MCF 10A (cell line): Measurements from ENCODE around the gene SLC22A23. TPM values are rescaled to one million over a fixed set of nuclear protein-coding genes. Genes with fewer than 3 reads are reported as not detected.

Experiments used
- BruUV-seq: library from RNA; stranded (reverse); fragments of 400-500 nt; replicated peaks from 2 replicates; lab custom pipeline; 2021; lab: Mats Ljungman, UMichigan
- CTCF ChIA-PET: fragments of 300-600 bp; sonication (Branson Sonifier 250); formaldehyde crosslinking; extraction: SDS; loops from one replicate; lab custom pipeline; 2021; ENCODE audit warnings: antibody characterized with exemption, inconsistent platforms; lab: Yijun Ruan, JAX
- POLR2A ChIA-PET: fragments of 300-600, 350-650 bp; sonication (Branson Sonifier 250); formaldehyde crosslinking; extraction: SDS; loops from one replicate; lab custom pipeline; 2020; ENCODE audit warnings: antibody characterized with exemption, inconsistent platforms; lab: Yijun Ruan, JAX
- DNase-seq: peaks from one replicate; pipeline ENCODE4 v3.0.0-alpha.2; 2018; ENCODE audit not compliant: unreplicated experiment
- H3K27ac Mint-ChIP-seq: one replicate; pipeline ENCODE4 v1.8.0; 2022; ENCODE audit warnings: mild to moderate bottlenecking, low read depth, mixed read lengths; ENCODE audit not compliant: unreplicated experiment
- H3K27me3 Mint-ChIP-seq: one replicate; pipeline ENCODE4 v1.8.0; 2022; ENCODE audit warnings: mixed read lengths; ENCODE audit not compliant: insufficient read depth, unreplicated experiment
- H3K36me3 Mint-ChIP-seq: one replicate; pipeline ENCODE4 v1.8.0; 2022; ENCODE audit warnings: mild to moderate bottlenecking, moderate library complexity, mixed read lengths; ENCODE audit not compliant: insufficient read depth, unreplicated experiment
- H3K4me1 Mint-ChIP-seq: one replicate; pipeline ENCODE4 v1.8.0; 2022; ENCODE audit warnings: mixed read lengths; ENCODE audit not compliant: insufficient read depth, unreplicated experiment
- H3K4me3 Mint-ChIP-seq: one replicate; pipeline ENCODE4 v1.8.0; 2022; ENCODE audit warnings: mild to moderate bottlenecking, moderate library complexity, mixed read lengths; ENCODE audit not compliant: unreplicated experiment
- H3K9me3 Mint-ChIP-seq: one replicate; pipeline ENCODE4 v1.8.0; 2022; ENCODE audit warnings: mixed read lengths; ENCODE audit not compliant: unreplicated experiment
- intact Hi-C: fragments of 100-400 bp; cut with micrococcal nuclease; formaldehyde crosslinking; loops from 2 replicates; pipeline ENCODE4 v1.14.1; 2022
- total RNA-seq: library from RNA; stranded (reverse); gene quantifications from 2 replicates; pipeline ENCODE4 v1.2.3, GENCODE V29; 2022
- TF ChIP-seq, protein P1 (sequence below): fragments of 200-600 bp; IDR thresholded peaks from one replicate; pipeline ENCODE4 v1.8.0; 2022; ENCODE audit warnings: antibody characterized with exemption, mild to moderate bottlenecking; ENCODE audit not compliant: unreplicated experiment

Gene SLC22A23
- total RNA-seq, 1 experiment from 2014 or later = 11.9 TPM

DNA sequence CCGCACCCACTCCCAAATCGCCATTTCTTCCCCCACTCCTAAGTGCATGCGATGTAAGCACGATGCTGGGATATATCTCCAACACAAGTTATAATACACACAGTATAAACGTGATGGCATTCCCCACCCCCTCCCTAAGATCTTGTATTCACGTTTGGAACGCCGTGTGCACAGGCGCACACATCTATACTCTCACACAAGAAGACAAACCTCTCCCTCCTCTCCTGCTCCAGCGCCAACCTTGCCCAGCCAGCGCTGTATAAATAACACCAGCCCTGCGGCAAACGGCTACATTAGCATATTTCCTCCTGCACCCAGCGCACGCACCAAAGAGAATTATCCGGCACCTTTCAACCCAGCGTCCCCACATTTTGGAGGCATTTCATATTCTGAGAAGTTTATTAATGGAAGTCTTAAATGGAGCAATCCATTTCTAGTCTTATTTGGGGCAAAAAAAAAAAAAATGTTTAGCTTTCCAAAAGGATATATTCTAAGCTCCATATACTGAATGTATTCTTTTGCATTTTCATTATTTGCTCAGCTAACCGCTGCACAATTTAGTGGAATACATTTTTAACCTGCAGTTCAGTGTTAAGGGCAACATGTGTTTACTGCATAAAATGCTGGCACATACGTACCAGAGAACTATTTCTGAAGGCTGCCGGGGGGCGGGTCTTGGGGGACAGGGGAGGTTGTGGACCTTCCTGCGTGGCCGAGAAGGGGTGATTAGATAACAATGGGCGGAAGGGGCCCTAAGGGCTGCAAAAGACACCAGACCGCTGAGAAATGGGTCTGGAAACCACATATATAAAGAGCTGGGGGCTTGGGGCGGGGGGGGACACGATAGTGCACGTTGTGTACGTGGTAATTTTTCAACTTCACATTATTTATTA lies 1.1 kb upstream of the SLC22A23 start:
- Mint-ChIP-seq H3K4me1 (peaks cover 7% of the 10 kb centered on the region), H3K27me3 (no peaks in the 10 kb centered on the region), H3K9me3 (no peaks in the 10 kb centered on the region), H3K27ac (no peak overlapping the region), H3K36me3 (peaks cover 6% of the 10 kb centered on the region), H3K4me3 (peak overlapping the region; percentile 75)
- intact Hi-C loops = loop anchor here (2.0 to 5.0 kb wide), 4 partner anchors 47 to 135 kb away; no protein-coding TSS in a partner anchor
- peak; percentile 72 for DNase-seq
- TF ChIP-seq, protein P1, sequence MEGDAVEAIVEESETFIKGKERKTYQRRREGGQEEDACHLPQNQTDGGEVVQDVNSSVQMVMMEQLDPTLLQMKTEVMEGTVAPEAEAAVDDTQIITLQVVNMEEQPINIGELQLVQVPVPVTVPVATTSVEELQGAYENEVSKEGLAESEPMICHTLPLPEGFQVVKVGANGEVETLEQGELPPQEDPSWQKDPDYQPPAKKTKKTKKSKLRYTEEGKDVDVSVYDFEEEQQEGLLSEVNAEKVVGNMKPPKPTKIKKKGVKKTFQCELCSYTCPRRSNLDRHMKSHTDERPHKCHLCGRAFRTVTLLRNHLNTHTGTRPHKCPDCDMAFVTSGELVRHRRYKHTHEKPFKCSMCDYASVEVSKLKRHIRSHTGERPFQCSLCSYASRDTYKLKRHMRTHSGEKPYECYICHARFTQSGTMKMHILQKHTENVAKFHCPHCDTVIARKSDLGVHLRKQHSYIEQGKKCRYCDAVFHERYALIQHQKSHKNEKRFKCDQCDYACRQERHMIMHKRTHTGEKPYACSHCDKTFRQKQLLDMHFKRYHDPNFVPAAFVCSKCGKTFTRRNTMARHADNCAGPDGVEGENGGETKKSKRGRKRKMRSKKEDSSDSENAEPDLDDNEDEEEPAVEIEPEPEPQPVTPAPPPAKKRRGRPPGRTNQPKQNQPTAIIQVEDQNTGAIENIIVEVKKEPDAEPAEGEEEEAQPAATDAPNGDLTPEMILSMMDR = no peak
- ChIA-PET CTCF (interaction anchor here (0.6 to 1.8 kb wide), 12 partner anchors 13 to 225 kb away, joined by 3 to 5 read pairs (median 4); no protein-coding TSS in a partner anchor), POLR2A (interaction anchor here (0.6 to 4.5 kb wide), 7 partner anchors 9 to 165 kb away, joined by 3 to 32 read pairs (median 5); no protein-coding TSS in a partner anchor)
- no TSS peak for BruUV-seq

DNA sequence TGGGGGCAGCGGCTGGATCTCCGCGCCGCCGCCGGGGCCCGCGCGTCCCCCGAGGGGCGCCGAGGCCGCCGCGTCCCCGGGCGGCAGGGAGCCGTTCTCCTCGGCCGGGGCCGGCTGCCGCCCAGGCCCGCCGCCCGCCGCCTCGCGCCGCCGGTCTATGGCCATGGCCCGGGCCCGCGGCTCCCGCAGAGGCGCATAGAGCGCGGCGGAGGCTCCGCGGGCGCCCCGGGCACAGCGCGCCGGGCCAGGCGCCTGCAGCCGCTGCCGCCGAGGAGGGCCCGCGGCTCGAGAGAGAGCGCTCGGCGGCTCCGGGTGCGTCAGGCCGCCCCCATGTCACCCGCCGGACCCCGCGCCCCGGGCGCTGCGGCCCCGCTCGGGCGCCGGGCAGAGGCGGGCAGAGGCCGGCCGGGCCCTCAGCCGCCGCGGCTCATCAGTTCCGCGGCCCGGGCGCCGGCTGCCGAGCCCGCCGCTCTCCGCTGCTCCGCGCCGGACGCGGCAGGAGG lies 404 bp downstream of the SLC22A23 start:
- no peak for DNase-seq
- TF ChIP-seq, protein P1 = no peak
- intact Hi-C loops = loop anchor here (2.0 to 5.0 kb wide), 4 partner anchors 46 to 136 kb away; no protein-coding TSS in a partner anchor
- Mint-ChIP-seq H3K4me1 (peaks cover 7% of the 10 kb centered on the region), H3K9me3 (no peaks in the 10 kb centered on the region), H3K27ac (no peak overlapping the region), H3K4me3 (peak overlapping the region; percentile 75), H3K36me3 (peaks cover 6% of the 10 kb centered on the region), H3K27me3 (no peaks in the 10 kb centered on the region)
- BruUV-seq = no TSS peak
- ChIA-PET POLR2A (interaction anchor here (0.7 to 5.2 kb wide), 12 partner anchors 9 to 175 kb away, joined by 3 to 42 read pairs (median 4); no protein-coding TSS in a partner anchor), CTCF (interaction anchor here (0.6 to 1.3 kb wide), 3 partner anchors 46 to 522 kb away, joined by 3 to 5 read pairs (median 4); no protein-coding TSS in a partner anchor)

DNA sequence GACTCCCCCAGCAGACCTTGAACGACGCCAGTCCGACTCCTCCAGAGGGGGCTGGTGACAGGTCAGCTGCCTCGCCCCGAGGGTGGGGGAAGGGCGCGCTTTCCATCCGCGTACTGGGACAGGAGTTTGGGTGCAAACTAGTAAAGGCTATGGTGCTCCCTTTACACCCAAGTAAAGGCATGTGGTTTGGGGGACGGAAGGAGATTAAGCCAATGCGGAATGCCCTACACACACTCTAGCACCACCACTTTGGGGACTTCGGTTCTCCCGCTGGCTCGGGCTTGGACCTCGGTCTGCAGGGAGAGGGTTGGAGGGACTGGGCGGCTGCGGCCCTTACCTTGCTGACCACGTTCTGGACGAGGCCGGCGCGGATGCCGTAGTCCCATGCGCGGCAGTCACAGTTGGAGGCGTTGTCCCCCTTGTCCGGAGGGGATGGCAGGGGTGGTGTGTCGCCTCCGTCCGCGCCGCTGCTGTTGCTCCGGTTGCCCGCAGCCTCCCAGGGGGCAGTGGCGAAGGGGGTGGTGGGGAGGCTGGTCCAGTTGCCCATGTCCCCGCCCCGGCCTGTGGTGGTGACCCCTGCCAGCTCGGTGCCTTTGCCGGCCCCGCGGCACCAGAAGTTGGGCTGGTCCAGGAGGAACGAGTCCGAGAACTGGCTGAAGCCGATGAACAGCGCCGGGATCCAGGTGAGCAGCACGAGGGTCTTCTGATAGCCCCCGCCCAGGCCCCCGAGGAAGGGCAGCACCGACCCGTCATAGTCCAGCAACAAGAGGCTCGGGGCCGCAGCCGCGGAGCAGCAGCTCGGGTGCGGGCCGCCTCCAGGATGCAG lies 1.1 kb downstream of the SLC22A23 start:
- DNase-seq = no peak
- no TSS peak for BruUV-seq
- H3K4me3 Mint-ChIP-seq = no peak overlapping the region
- intact Hi-C loops = loop anchor here (1.0 to 5.0 kb wide), 5 partner anchors 45 to 173 kb away; no protein-coding TSS in a partner anchor
- H3K9me3 Mint-ChIP-seq = no peaks in the 10 kb centered on the region
- TF ChIP-seq, protein P1 = no peak
- peaks cover 7% of the 10 kb centered on the region for H3K4me1 Mint-ChIP-seq
- POLR2A ChIA-PET = interaction anchor here (0.7 to 5.2 kb wide), 18 partner anchors 13 to 174 kb away, joined by 3 to 42 read pairs (median 5); no protein-coding TSS in a partner anchor
- peaks cover 6% of the 10 kb centered on the region for H3K36me3 Mint-ChIP-seq
- H3K27ac Mint-ChIP-seq = no peak overlapping the region
- no peaks in the 10 kb centered on the region for H3K27me3 Mint-ChIP-seq
- CTCF ChIA-PET = interaction anchor here (1.3 to 2.0 kb wide), 3 partner anchors 45 to 280 kb away, joined by 4 to 12 read pairs (median 4); no protein-coding TSS in a partner anchor
